C1 segment of cervical spinal cord (tissue), 14 donors: ENCODE results near the gene KSR1.
"Not testable (repeated sequence)": the region's sequence is repeated elsewhere in the genome, so short reads cannot be mapped to it uniquely, and the experiment has no call there.

ENCODE experiments used
- DNase-seq, 14 donors: peaks; one replicate each; lab custom pipeline; 2025; lab: John Stamatoyannopoulos, UW

KSR1 gene

GRCh38 chr17:27455914-27456680, at the start of gene KSR1:
TSS of gene KSR1 (plus strand) at chr17:27456448. CDS start at chr17:27456644, 196 bp downstream.
- DNase-seq, result peak in 12 of 14 donors; percentile 39 to 84 (median 71)

GRCh38 chr17:27407916-27408864, 48.1 kb upstream of the KSR1 start:
- no peak for DNase-seq

DNA sequence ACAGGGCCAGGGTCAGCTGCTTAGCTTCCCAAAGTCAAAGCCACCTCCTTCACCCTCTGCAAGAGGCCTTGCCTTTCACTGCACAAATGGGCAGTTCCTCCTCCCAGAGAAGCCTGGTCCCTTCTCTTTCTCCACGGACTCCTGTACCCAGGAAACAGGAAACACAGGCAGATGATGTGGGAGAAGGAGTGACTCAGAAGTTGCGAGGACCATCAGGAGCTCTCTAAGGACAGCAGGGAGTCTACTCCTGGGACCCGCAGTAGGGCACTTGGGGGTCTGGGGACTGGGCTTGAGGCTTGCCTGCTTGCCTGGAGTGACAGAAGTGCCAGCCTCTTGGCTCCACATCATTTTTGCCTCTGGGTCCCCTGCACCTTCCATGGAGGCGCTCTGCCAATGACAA, 47.4 kb upstream of the KSR1 start:
- no peak for DNase-seq

- DNase-seq, result not testable (repeated sequence)
Measured at GRCh38 chr17:27412158-27412557, 44.1 kb upstream of the KSR1 start.

DNA sequence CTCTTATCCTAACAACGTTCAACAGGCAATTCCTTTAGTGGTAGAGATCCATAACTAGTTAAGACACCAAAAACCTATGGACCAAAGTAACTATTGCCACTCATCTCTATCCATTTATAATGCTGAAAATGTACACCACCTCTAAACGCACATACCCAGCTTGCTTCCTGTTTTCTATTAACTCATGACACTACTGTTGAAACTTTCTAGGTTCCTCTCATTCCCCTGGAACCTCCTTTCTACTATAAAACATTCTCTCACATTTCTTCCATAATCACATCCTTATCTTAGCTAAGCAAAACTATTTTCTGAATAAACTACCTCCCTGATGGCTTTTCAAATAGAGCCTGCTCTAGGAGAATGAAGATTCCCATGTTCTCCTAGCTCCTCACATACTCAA, 42.9 kb upstream of the KSR1 start:
- no peak for DNase-seq

DNA sequence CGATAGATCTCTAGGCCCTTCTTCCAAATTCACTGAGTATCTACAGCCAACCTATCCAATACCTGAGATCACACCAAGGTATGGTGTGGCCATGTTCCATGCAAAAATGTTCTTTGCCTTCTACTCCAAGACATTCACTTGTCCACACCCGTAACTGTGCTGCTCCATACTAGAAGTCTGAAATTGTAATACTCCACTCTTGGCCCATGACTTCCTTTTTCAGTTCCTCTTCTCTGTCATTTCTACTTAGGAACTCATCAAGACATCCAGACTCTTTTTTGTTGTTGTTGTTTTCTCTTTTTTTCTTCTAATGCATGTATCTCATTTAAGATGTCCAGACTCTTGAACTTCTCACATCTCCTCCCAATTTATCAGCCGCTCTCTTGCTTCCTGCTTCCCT, 42.5 kb upstream of the KSR1 start:
- no peak for DNase-seq

DNA sequence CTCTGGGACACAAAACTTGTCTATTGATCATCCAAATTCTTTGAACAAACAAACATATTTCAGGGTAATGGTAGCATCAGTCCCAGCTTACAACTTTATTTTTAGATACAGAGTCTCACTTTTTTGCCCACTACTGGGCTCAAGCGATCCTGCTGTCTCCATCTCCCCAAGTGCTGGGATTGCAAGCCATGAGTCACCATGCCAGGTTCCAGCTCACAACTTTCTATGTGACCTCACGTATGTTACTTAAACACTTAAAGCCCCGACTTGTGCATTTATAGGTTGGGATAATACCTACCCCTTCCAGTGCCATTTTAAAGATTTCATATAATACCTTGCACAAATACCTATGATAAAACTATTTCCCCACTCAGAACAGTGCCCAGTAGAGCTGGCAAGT, 42.0 kb upstream of the KSR1 start:
- no peak for DNase-seq

GRCh38 chr17:27414694-27415093, 41.6 kb upstream of the KSR1 start:
- no peak for DNase-seq

DNA sequence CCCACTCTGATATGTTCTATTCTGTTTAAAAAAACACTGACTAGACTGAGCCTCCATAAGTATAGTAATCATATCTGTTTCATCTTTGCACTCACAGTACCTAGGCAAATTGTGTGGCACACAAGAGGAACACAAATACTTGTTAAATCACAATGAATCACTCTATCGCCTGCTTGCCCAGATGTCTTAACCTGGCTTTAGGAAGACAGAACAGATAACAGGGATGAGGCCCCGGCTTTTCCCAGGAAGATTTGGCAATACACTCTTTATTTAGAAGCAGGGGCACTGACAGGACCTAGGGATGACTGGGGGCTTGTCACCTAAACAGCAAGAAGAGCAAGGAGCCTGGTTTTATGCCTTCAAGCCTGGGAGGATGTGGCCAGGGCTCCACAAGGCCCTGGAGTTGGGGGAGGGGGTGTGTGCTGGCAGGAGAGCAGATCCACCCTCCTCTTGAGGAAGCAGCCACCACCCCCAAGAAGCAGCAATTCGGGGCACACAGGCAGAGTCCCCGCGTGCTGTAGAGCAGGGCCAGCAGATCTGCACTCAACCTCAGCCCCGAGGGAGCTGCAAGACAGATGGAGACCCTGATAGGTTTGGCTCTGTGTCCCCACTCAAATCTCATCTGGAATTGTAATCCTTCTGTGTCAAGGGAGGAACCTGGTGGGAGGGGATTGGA, 41.0 kb upstream of the KSR1 start:
- DNase-seq, result no peak

- no peak for DNase-seq
Measured at GRCh38 chr17:27417596-27418365, 38.5 kb upstream of the KSR1 start.

DNA sequence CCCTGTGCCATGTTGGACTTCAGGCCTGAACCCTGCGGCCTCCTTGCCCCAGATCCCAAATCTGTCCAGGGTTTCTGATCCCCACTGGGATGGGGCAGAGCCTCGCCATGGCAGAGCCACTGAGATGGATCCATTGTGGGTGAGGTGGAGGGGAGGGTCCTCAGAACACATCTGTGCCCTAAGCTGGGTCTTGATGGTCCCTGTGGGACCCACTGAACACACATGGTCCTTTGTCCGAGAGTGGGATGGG, 38.0 kb upstream of the KSR1 start:
- no peak for DNase-seq

DNA sequence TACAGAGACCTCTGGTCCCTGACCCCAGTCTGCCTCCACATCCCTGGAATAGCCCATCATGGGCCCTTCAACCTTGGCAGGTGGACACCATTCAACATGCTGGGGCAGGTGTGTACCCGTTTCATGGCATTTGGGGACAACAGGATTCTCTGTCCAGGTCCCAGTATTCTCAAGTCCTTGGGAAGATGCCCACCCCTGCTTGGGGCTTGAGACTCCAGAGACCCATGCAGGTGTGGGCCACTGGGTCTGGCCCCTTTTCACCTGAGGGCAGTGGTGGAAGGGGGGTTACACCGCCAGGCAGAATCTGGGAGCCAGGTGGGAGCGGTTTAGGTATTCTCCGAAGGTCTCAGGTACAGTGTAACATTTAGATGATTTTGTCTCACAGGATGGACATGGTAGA, 37.1 kb upstream of the KSR1 start:
- DNase-seq, result no peak

GRCh38 chr17:27420211-27420950, 35.9 kb upstream of the KSR1 start:
- no peak for DNase-seq

- DNase-seq, result no peak
Measured at GRCh38 chr17:27421111-27421510, 35.1 kb upstream of the KSR1 start.

DNA sequence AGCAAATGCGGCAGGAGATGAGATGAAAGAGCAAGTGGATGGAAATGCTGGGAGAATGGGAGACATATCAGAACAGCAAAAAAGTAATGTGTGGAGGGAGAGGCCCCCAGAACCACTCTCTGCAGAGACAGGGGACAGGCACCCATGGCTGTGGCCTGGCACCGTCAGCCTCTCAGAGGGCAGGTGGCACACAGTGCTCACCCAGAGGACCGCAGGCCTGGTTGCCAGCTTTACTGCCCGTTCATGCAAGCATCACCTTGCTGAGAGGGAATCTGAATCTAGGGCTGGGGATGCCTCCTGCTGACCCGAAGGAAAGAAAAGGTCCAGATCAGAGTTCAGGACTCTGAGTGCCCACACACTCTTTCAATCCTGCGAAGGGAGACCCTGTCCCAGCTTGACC, 34.6 kb upstream of the KSR1 start:
- DNase-seq, result not testable (repeated sequence)

DNA sequence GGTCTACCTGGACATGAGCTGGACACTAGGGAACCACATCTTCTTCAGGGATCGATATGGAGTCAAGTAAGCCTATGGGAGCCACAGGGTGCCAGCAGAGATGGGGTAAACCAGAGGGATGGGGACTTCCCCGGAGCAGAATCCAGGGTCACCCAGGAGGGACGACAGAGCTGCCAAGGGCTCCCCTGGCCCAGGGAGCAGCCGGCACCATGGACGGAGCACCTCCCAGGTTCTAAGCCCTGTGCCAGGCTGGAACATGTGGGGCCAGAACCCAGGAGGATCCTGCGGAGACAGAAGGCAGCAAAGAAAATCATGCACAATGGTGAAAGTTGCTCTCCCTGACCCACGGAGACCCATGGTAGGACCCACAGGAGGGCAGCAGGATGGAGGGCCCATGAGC, 33.6 kb upstream of the KSR1 start:
- no peak for DNase-seq

- DNase-seq, result no peak
Measured at GRCh38 chr17:27423651-27424050, 32.6 kb upstream of the KSR1 start.

GRCh38 chr17:27424516-27424915, 31.7 kb upstream of the KSR1 start:
- no peak for DNase-seq

- DNase-seq, result no peak
Measured at GRCh38 chr17:27424941-27425340, 31.3 kb upstream of the KSR1 start.

DNA sequence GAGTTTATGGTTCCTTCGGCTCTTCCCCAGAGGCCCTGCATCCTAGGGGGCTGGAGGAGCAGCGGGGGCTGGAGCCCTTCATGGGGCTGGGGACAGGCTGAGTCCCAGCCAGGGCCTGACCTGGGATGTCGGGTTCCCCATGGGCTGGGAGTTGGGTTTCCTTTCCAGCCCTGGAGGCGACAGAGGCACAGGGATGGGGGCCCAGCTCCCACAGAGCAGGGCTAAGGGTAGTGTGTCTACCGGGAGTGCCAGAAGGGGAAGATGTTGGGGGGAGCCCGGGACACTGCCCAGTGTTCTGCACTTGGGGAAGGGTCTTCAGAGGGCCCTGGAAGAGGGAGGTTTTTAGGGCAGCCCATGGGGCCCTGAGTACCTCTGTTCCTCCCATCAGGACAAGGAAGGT, 30.7 kb upstream of the KSR1 start:
- not testable (repeated sequence) for DNase-seq

- no peak for DNase-seq
Measured at GRCh38 chr17:27425991-27426390, 30.3 kb upstream of the KSR1 start.
